ENCODE data around the gene PALLD. TPM values are rescaled to one million over a fixed set of nuclear protein-coding genes. Genes with fewer than 3 reads are reported as not detected.

The PALLD gene
- total and polyA plus RNA-seq, 2 of the 13 experiments (the other 11 are each of a cell fraction or from before 2014, with no cell fraction given), result 0.50 to 1.5 TPM

DNA sequence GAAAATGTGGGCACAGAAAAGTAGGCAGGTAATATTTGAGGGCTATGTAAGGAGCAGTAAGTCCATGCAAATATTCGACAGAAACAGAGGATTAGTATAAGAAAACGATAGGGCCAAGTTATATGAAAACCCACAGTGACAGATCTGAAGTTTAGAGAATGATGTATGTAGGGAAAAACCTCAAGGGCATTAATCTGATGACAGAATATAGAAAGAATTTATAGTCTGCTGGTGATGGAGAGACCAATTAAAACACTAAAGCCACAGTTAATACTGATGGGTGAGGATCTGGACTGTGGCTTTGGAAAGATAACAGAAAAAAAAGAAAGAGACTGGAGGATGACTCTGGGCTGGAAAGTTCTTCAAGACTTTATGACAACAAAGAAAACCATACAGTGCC is 169.7 kb downstream of the PALLD start:
- Histone ChIP-seq H4K20me1 (ENCODE audit: insufficient read depth, low read length) (no peaks in the 10 kb centered on the region), H3K27ac (ENCODE audit: extremely low read length, insufficient read depth, low read length) (no peak overlapping the region), H3K4me2 (ENCODE audit: low read depth, low read length) (no peak overlapping the region), H3K36me3 (replicated peaks in 1 of 2; ENCODE audit: control insufficient read depth in 1 of 2, insufficient read depth in 2 of 2, low read length in 2 of 2) (no peaks in the 10 kb centered on the region), H3K79me2 (ENCODE audit: insufficient read depth, low read length) (no peaks in the 10 kb centered on the region), H3K9ac (ENCODE audit: insufficient read depth, low read depth, low read length) (no peak overlapping the region), H3K9me3 (ENCODE audit: low read length) (no peaks in the 10 kb centered on the region), H3K4me1 (ENCODE audit: insufficient read depth, low read length) (peaks cover 16% of the 10 kb centered on the region), H3K27me3 (ENCODE audit: control insufficient read depth in 1 of 2, insufficient read depth in 2 of 2, low read length in 2 of 2) (peaks cover 0 to 6% of the 10 kb centered on the region in 2 experiments; a peak in 1 of 5 replicates), H3K4me3 (replicated peaks in 1 of 3; ENCODE audit: insufficient read depth in 1 of 3, low read depth in 2 of 3, low read length in 3 of 3) (no peak overlapping the region), H2AFZ (ENCODE audit: low read length) (no peak overlapping the region)
- CTCF ChIA-PET (ENCODE audit: low intra/inter-chr PET ratio, low total read pairs), result no interaction called here
- FAIRE-seq (no peak), ATAC-seq (no peak), DNase-seq (ENCODE audit: low spot score) (no peak)
- WGBS (ENCODE audit: low lambda C conversion rate), result 0% methylated on average over 2 of the region's 2 CpGs
- in situ Hi-C loops (cut with HindIII; ENCODE audit: extremely low pct_ligation_motif_present, low pct_unique_long_range_greater_than_20kb), result no loop called here
- intact Hi-C loops (cut with micrococcal nuclease; ENCODE audit: unreplicated experiment), result no loop called here
- POLR2A ChIA-PET, result no interaction called here
- TF ChIP-seq ZNF552 (CRISPR knock-in tag; IDR thresholded peaks at IDR 0.05; ENCODE audit: borderline replicate concordance) (no peak), FOXK2 (IDR thresholded peaks at IDR 0.05) (no peak)
- TF ChIP-seq, protein P1, sequence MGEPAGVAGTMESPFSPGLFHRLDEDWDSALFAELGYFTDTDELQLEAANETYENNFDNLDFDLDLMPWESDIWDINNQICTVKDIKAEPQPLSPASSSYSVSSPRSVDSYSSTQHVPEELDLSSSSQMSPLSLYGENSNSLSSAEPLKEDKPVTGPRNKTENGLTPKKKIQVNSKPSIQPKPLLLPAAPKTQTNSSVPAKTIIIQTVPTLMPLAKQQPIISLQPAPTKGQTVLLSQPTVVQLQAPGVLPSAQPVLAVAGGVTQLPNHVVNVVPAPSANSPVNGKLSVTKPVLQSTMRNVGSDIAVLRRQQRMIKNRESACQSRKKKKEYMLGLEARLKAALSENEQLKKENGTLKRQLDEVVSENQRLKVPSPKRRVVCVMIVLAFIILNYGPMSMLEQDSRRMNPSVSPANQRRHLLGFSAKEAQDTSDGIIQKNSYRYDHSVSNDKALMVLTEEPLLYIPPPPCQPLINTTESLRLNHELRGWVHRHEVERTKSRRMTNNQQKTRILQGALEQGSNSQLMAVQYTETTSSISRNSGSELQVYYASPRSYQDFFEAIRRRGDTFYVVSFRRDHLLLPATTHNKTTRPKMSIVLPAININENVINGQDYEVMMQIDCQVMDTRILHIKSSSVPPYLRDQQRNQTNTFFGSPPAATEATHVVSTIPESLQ (CRISPR knock-in tag; conservative IDR thresholded peaks at IDR 0.05), result no peak
- TF ChIP-seq, protein P2, sequence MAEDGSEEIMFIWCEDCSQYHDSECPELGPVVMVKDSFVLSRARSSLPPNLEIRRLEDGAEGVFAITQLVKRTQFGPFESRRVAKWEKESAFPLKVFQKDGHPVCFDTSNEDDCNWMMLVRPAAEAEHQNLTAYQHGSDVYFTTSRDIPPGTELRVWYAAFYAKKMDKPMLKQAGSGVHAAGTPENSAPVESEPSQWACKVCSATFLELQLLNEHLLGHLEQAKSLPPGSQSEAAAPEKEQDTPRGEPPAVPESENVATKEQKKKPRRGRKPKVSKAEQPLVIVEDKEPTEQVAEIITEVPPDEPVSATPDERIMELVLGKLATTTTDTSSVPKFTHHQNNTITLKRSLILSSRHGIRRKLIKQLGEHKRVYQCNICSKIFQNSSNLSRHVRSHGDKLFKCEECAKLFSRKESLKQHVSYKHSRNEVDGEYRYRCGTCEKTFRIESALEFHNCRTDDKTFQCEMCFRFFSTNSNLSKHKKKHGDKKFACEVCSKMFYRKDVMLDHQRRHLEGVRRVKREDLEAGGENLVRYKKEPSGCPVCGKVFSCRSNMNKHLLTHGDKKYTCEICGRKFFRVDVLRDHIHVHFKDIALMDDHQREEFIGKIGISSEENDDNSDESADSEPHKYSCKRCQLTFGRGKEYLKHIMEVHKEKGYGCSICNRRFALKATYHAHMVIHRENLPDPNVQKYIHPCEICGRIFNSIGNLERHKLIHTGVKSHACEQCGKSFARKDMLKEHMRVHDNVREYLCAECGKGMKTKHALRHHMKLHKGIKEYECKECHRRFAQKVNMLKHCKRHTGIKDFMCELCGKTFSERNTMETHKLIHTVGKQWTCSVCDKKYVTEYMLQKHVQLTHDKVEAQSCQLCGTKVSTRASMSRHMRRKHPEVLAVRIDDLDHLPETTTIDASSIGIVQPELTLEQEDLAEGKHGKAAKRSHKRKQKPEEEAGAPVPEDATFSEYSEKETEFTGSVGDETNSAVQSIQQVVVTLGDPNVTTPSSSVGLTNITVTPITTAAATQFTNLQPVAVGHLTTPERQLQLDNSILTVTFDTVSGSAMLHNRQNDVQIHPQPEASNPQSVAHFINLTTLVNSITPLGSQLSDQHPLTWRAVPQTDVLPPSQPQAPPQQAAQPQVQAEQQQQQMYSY (CRISPR knock-in tag; IDR thresholded peaks at IDR 0.05), result no peak
- no TSS peak for BruUV-seq (replicated peaks)
